NT2/D1 (cell line): ENCODE results near the gene ANK3.

Experiments
- DNase-seq: peaks from one replicate; pipeline ENCODE4 v3.0.0-alpha.2; 2011; ENCODE audit warnings: low read depth, low spot score
- H3K27me3 ChIP-seq: 2 replicates; pipeline ENCODE4 v1.6.0; 2011; ENCODE audit warnings: mild to moderate bottlenecking; ENCODE audit not compliant: insufficient read length, insufficient read depth
- H3K36me3 ChIP-seq: 2 replicates; pipeline ENCODE4 v1.6.1; 2011; ENCODE audit warnings: mild to moderate bottlenecking, low read length, mixed read lengths; ENCODE audit not compliant: insufficient read depth, insufficient read length
- H3K4me1 ChIP-seq: 2 replicates; pipeline ENCODE4 v1.5.1; 2011; ENCODE audit not compliant: insufficient read depth, insufficient read length
- H3K4me3 ChIP-seq: 2 replicates; pipeline ENCODE4 v1.5.1; 2011; ENCODE audit warnings: low read depth; ENCODE audit not compliant: insufficient read length
- H3K9ac ChIP-seq: 2 replicates; pipeline ENCODE4 v1.6.0; 2011; ENCODE audit warnings: low read depth; ENCODE audit not compliant: insufficient read length
- H3K9me3 ChIP-seq: 2 replicates; pipeline ENCODE4 v1.5.1; 2011; ENCODE audit warnings: mild to moderate bottlenecking, low read length; ENCODE audit not compliant: insufficient read depth
- SUZ12 ChIP-seq: IDR thresholded peaks from 2 replicates; pipeline ENCODE4 v1.6.1; 2011; ENCODE audit not compliant: insufficient read length, insufficient read depth; ENCODE audit errors: extremely low read depth
- YY1 ChIP-seq: IDR thresholded peaks from 2 replicates; pipeline ENCODE4 v1.6.1; 2011; ENCODE audit not compliant: insufficient read length, insufficient read depth
- ZNF274 ChIP-seq: IDR thresholded peaks from 2 replicates; pipeline ENCODE4 v1.6.1; 2011; ENCODE audit warnings: mild to moderate bottlenecking, low read depth, low read length

ANK3 gene

GRCh38 chr10:60316029-60316428 lies 73.6 kb downstream of the ANK3 start:
- Histone ChIP-seq H3K9me3 (no peaks in the 10 kb centered on the region), H3K36me3 (no peaks in the 10 kb centered on the region), H3K4me3 (no peak overlapping the region), H3K4me1 (no peaks in the 10 kb centered on the region), H3K27me3 (no peaks in the 10 kb centered on the region), H3K9ac (no peak overlapping the region)
- DNase-seq, result no peak
- TF ChIP-seq SUZ12 (no peak), YY1 (no peak), ZNF274 (no peak)

DNA sequence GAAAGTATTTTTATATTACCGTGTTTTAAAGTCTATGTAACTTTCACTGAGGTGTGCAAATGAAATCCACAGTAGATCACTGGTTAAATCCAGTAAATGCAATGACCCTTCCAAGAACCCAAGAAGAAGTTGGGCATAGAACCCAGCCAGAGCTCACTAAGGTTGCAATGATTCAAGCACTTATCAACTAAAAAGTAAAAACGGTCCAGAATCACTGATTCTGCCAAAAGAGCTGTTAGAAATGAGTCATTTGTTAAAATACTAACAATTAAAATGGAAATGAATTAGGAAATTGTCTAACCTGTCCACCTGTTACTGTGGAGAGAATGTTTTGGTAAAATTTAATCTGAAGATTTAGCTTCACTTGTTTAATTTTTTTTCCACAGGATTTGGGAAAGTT lies 74.4 kb downstream of the ANK3 start:
- H3K27me3 ChIP-seq, result no peaks in the 10 kb centered on the region
- H3K9me3 ChIP-seq, result no peaks in the 10 kb centered on the region
- H3K4me1 ChIP-seq, result no peaks in the 10 kb centered on the region
- DNase-seq, result no peak
- no peak overlapping the region for H3K4me3 ChIP-seq
- H3K9ac ChIP-seq, result no peak overlapping the region
- H3K36me3 ChIP-seq, result no peaks in the 10 kb centered on the region
- TF ChIP-seq ZNF274 (no peak), SUZ12 (no peak), YY1 (no peak)

DNA sequence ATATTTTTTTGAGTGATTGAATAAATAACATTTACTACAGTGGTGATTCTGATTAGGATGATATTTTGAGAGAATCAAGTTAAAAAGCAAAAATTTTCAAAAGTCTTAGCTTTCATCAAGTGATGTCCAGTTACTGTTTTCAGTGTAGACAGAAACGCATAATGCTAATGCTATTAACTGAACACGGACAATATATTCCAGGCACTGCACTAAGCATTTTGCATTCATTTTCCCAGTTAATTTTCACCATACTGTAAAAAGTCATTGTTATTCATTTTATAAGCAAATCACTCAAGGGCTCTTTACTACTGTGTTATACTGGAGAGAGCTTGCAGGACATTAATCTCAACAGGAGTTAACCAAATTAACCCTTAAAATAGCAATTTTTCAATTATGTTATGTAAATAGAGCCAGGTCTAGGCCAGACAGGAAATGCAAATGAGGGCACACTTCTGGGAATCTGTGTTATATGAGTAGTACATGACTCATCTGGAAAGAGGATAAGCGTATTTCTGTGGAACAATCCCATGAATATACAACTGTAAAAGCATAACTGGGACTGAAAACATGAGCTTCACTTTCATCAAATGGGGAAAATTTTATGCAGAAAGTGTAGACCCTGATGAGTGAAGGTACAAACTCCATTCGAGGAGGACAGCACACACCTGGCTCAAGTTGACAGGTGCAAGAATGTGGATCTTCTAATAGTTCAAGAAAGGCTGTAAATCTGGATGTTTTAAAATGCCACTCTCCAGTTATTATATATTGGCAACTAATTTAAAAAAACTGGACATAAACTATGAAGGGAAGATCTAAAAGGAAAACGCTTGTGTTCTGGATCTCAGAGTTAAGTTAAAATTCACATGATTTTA lies 75.4 kb downstream of the ANK3 start:
- no peak for DNase-seq
- Histone ChIP-seq H3K27me3 (no peaks in the 10 kb centered on the region), H3K4me3 (no peak overlapping the region), H3K9me3 (no peaks in the 10 kb centered on the region), H3K4me1 (no peaks in the 10 kb centered on the region), H3K36me3 (no peaks in the 10 kb centered on the region), H3K9ac (no peak overlapping the region)
- TF ChIP-seq SUZ12 (no peak), YY1 (no peak), ZNF274 (no peak)

DNA sequence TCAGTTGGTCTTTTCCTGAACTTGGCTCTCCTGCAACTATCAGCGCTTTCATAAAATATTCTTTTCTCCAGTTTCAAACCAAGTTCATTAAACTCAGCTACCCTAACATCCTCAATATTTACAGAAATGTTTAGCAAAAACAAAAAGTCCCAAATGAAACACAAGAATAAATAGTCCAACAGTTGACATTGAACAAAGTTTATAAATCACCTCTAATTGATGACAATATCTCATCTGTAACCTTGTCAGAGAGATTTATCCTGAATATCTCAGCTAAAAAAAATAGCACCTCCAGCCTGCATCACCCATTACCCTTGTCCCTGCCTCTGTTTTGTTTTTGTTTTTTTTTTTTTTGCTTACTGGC lies 76.1 kb downstream of the ANK3 start:
- Histone ChIP-seq H3K36me3 (no peaks in the 10 kb centered on the region), H3K27me3 (no peaks in the 10 kb centered on the region), H3K9ac (no peak overlapping the region), H3K4me1 (no peaks in the 10 kb centered on the region), H3K9me3 (no peaks in the 10 kb centered on the region), H3K4me3 (no peak overlapping the region)
- DNase-seq, result no peak
- TF ChIP-seq YY1 (no peak), SUZ12 (no peak), ZNF274 (no peak)

GRCh38 chr10:60312818-60313588 lies 76.7 kb downstream of the ANK3 start:
- no peak for TF ChIP-seq SUZ12
- TF ChIP-seq YY1, result no peak
- TF ChIP-seq ZNF274, result no peak
- no peaks in the 10 kb centered on the region for H3K9me3 ChIP-seq
- no peaks in the 10 kb centered on the region for H3K27me3 ChIP-seq
- no peaks in the 10 kb centered on the region for H3K4me1 ChIP-seq
- no peaks in the 10 kb centered on the region for H3K36me3 ChIP-seq
- no peak overlapping the region for H3K9ac ChIP-seq
- DNase-seq, result no peak
- no peak overlapping the region for H3K4me3 ChIP-seq

GRCh38 chr10:60311821-60312220 lies 77.9 kb downstream of the ANK3 start:
- Histone ChIP-seq H3K9ac (no peak overlapping the region), H3K27me3 (no peaks in the 10 kb centered on the region), H3K4me3 (no peak overlapping the region), H3K4me1 (no peaks in the 10 kb centered on the region), H3K9me3 (no peaks in the 10 kb centered on the region), H3K36me3 (no peaks in the 10 kb centered on the region)
- DNase-seq, result no peak
- no peak for TF ChIP-seq ZNF274

DNA sequence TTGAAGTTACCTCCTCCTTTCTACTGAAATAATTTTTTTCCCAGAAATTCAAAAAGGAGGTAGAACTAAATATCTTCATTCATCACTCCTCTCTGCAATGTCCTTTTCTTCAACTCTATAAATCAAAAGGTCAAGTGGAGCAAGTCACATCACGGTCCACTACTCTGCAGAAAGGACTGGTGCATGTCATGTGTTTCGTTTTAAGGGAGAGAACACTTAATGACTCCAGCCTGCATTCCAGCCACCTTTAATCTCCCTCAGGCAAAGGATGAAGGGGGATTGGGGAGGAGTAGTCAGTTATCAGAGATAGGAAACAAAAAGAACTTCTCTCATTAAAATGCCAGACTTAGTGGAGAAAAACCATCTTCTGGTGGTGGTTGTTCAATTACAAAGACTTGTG lies 78.9 kb downstream of the ANK3 start:
- TF ChIP-seq ZNF274 (no peak), YY1 (no peak), SUZ12 (no peak)
- Histone ChIP-seq H3K9me3 (no peaks in the 10 kb centered on the region), H3K36me3 (no peaks in the 10 kb centered on the region), H3K4me1 (no peaks in the 10 kb centered on the region), H3K4me3 (no peak overlapping the region), H3K9ac (no peak overlapping the region), H3K27me3 (no peaks in the 10 kb centered on the region)
- DNase-seq, result no peak
